Lower lobe of right lung (tissue), 2 donors: ENCODE data around the gene NCKAP5. TPM values are rescaled to one million over a fixed set of nuclear protein-coding genes. Genes with fewer than 3 reads are reported as not detected.

Source experiments
- ATAC-seq, 2 donors: fragments of 200-7000 bp; cut with Tn5 transposase; one replicate each; pipeline ENCODE4 v1.9.1; 2020 to 2022; ENCODE audit warnings: mild to moderate bottlenecking in 2 of 2, moderate library complexity in 2 of 2
- DNase-seq: peaks from one replicate; pipeline ENCODE4 v3.0.0-alpha.2; 2020
- H3K27ac ChIP-seq: fragments of 200-600 bp; one replicate; pipeline ENCODE4 v1.8.0; 2022
- H3K27me3 ChIP-seq: fragments of 200-600 bp; one replicate; pipeline ENCODE4 v1.8.0; 2022; ENCODE audit warnings: low read depth
- H3K36me3 ChIP-seq: fragments of 200-600 bp; one replicate; pipeline ENCODE4 v1.8.0; 2022; ENCODE audit warnings: mild to moderate bottlenecking
- H3K4me1 ChIP-seq: fragments of 200-600 bp; one replicate; pipeline ENCODE4 v1.8.0; 2022
- H3K4me3 ChIP-seq: fragments of 200-600 bp; one replicate; pipeline ENCODE4 v1.8.0; 2022; ENCODE audit warnings: mild to moderate bottlenecking
- H3K9me3 ChIP-seq: fragments of 200-600 bp; one replicate; pipeline ENCODE4 v1.8.0; 2022
- CTCF ChIP-seq: fragments of 200-600 bp; IDR thresholded peaks from one replicate; pipeline ENCODE4 v1.8.0; 2022; ENCODE audit warnings: antibody characterized with exemption, mild to moderate bottlenecking
- intact Hi-C: fragments of 100-400 bp; cut with DNase I; formaldehyde crosslinking; loops from one replicate; pipeline ENCODE4 v1.11.0; 2022
- total RNA-seq: library from RNA; stranded (reverse); fragmentation: NEBNext Ultra II Directional; extraction: Animal tissue kit (Norgen Biotek cat#: 25700); gene quantifications from one replicate; pipeline ENCODE4 v1.2.1, GENCODE V29; 2021
- donor health status: DM: no; HTN: yes; CAD: no; lungs with severe emphysema.

NCKAP5 gene
- total RNA-seq, 1 donor from 2014 or later: 34.6 TPM

DNA sequence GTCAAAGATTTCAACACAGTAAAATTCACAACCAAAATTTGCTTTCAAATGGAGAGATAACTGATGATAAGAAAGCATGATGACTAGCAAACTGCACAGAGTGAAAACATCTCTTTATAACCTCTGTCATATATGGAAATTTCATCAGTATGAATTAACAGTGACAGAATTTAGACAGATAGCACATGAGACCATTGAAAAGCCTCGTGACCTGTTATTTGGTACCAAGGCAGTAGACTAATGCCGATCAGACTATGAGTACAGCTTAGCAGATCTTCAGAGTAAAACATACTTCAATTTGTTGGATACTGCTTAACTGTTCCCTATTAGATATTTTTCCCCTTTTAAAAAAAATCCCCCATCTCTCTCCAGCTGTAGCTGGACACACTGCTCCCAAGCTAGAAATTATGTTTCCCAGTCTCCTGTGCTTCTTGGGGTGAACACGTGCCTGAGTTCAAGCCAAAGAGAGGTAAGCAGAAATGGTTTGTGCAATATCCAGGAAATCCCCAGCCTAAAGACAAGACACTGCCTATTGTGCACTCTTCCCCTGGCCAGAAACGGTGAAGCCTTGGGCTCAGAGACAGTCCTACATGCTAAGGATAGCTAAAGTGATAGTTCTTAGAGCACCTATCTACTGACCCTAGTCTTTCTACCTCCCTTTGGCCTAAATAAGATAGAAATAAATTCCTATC is 256.1 kb downstream of the NCKAP5 start:
- ATAC-seq (no peak), DNase-seq (no peak)
- no peaks in the 10 kb centered on the region for H3K36me3 ChIP-seq
- H3K4me3 ChIP-seq: no peak overlapping the region
- no peak overlapping the region for H3K27ac ChIP-seq
- intact Hi-C loops: no loop called here
- no peak for TF ChIP-seq CTCF
- no peaks in the 10 kb centered on the region for H3K9me3 ChIP-seq
- no peaks in the 10 kb centered on the region for H3K27me3 ChIP-seq
- H3K4me1 ChIP-seq: no peaks in the 10 kb centered on the region

DNA sequence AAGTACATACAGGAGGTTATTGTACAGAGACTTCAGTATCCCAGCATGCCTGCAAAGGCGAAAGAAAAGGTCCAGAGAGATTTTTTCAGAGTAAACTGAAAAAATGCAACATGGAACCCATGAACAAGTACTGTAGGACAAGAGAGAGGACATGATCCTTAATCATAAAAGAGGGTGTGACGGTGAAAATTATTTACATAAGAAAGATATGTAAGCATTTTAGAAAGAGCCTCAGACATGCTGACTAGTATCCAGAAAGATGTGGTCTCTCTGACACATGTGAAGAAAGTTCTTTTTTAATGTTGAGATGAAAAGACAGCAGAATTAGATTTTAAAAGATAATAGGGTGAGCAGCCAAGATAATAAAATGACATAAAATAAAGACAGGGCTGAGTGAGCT is 262.0 kb downstream of the NCKAP5 start:
- Histone ChIP-seq H3K36me3 (no peaks in the 10 kb centered on the region), H3K4me3 (no peak overlapping the region), H3K27ac (no peak overlapping the region), H3K9me3 (peaks cover 3% of the 10 kb centered on the region), H3K27me3 (no peaks in the 10 kb centered on the region), H3K4me1 (no peaks in the 10 kb centered on the region)
- no peak for DNase-seq
- no peak for TF ChIP-seq CTCF
- ATAC-seq: no peak
- intact Hi-C loops: no loop called here

GRCh38 chr2:133304344-133304743 is 263.9 kb downstream of the NCKAP5 start:
- no peak for ATAC-seq
- Histone ChIP-seq H3K9me3 (peaks cover 3% of the 10 kb centered on the region), H3K4me3 (no peak overlapping the region), H3K27me3 (no peaks in the 10 kb centered on the region), H3K27ac (no peak overlapping the region), H3K36me3 (no peaks in the 10 kb centered on the region), H3K4me1 (no peaks in the 10 kb centered on the region)
- intact Hi-C loops: no loop called here
- no peak for DNase-seq
- no peak for TF ChIP-seq CTCF

- H3K4me1 ChIP-seq: no peaks in the 10 kb centered on the region
- intact Hi-C loops: no loop called here
- H3K9me3 ChIP-seq: peaks cover 3% of the 10 kb centered on the region
- H3K27me3 ChIP-seq: no peaks in the 10 kb centered on the region
- no peak overlapping the region for H3K4me3 ChIP-seq
- no peaks in the 10 kb centered on the region for H3K36me3 ChIP-seq
- ATAC-seq (no peak), DNase-seq (no peak)
- H3K27ac ChIP-seq: no peak overlapping the region
- no peak for TF ChIP-seq CTCF
Observed at GRCh38 chr2:133303150-133303549, 265.1 kb downstream of the NCKAP5 start.

DNA sequence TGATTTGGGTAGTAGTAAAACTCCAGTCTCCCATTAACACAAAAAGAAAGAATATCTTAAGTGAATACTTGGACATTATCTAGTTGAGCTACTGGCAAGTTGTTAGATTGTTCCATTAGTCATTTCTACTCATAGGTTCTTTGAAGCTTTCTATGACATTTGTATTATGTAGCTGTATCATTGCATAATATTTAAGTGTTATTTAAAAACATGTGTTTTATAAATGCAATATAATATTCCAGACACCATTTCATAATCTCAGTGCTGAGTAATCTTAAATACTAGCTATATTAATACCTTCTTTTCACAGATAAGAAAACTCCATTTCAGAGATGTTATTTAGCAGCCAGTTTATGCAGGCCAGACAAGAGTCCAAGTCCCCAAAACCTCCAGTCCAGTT is 271.9 kb downstream of the NCKAP5 start:
- no peaks in the 10 kb centered on the region for H3K4me1 ChIP-seq
- no peaks in the 10 kb centered on the region for H3K9me3 ChIP-seq

More for the DNA sequence above, 271.9 kb downstream of the NCKAP5 start:
- no peak for DNase-seq
- intact Hi-C loops: no loop called here
- no peak for ATAC-seq
- Histone ChIP-seq H3K27me3 (no peaks in the 10 kb centered on the region), H3K4me3 (no peak overlapping the region), H3K36me3 (no peaks in the 10 kb centered on the region), H3K27ac (no peak overlapping the region)
- TF ChIP-seq CTCF: no peak
